ENCODE results near the gene PRDX2.

The PRDX2 gene

DNA sequence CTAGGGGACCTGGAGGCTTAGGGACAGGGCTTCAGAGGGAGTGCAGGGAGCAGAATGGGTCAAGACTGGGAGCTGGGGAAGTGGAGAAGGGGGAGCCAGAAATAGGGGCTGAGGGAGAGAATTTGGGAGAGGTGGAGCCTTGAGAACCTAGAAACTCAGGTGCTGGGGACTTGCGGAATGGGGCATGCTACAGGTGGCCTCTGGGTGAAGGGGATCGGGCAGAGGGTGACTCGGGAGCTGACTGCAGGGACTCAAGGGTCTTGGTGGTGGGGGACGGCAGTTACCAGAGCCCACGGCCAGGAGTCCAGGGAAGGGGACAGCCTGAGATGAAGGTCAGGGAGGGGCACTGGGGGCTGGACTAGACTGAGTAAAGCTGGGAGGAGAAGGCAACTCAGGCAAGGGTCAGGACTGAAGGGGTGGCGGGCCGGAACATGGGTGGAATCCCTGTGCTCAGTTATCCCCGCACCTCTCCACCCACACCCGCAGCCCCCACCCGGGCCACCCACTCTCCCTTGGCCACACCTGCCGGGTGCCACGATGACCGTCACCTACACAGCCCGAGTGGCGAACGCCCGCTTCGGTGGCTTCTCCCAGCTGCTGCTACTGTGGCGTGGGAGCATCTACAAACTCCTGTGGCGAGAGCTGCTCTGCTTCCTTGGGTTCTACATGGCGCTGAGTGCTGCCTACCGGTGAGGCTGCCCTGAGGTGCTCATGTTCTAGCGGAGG lies 49.4 kb downstream of the PRDX2 start:
- DNase-seq (ENCODE audit: low read depth, low spot score): no peak

DNA sequence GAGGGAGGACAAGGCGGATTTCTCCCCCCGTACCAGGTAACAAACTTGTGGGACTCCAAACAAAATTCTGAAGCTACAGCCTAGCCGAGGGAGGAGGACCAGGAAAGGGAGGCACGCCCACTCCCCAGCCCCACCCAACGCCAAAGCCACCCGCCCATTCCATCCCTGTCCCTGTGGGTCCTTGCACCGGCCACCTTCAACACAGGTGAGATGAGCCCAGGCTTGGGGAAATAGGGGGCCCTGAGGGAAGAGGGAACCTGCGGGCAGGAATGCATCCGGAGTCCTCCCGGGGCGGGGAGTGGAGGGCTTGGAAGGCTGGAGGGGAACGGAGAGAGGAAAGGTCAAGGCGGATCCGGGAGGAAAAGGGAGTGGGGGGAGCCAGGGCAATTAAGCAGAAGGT lies 50.0 kb downstream of the PRDX2 start, which contains the start of gene BEST2:
Gene BEST2 (plus strand): TSS at position 157 of the 400 bp plus-strand sequence. CDS start 802 bp downstream, outside the sequence.
- no peak for DNase-seq (ENCODE audit: low read depth, low spot score)

DNA sequence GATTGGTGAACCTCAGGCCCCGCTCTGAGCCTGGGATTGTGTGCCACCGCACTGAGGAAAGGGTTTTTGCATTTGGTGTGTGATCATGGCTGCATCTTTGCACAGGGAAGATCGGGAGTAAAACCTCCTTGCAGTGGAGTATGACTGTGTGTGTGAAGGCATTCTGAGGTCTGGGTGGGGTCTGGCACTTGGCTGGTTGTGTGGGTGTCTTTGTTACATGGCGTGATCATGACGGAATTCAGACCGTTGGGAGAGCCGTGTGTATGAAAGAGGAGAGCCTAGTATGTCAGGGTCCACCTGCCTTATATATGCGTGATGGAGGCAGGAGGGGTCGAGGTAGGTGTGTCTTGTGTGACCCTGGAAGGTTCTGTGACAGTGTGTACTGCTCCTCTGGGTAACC lies 50.7 kb downstream of the PRDX2 start:
- no peak for DNase-seq (ENCODE audit: low read depth, low spot score)

DNA sequence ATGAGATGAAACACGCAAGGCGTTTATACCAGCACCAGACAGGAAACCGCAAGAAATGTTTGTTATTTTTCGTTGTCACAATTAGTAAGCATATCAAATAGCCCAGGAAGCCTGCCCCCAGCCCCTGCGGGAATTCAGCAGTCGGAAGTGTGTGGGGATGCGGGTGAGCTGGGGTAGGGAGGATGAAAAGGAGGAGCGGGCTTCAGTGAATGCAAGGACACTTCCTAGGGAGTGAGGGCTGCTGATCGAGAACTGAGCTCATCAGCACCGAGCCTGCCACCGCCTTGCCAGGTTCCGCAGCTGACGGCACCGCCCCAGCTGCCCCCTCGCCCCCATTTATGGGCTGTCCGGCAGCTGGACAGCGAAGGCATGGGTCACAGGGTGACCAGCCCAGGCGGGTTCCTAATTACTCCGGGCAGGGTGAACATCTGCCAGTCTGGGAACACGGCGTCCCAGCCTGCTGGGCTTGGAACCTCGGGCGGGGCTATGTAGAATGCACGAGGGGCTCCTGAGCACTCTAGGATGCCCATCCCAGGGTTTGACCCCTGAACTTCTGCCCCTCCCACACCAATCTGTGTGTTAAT lies 51.6 kb downstream of the PRDX2 start:
- no peak for DNase-seq (ENCODE audit: low read depth, low spot score)

DNA sequence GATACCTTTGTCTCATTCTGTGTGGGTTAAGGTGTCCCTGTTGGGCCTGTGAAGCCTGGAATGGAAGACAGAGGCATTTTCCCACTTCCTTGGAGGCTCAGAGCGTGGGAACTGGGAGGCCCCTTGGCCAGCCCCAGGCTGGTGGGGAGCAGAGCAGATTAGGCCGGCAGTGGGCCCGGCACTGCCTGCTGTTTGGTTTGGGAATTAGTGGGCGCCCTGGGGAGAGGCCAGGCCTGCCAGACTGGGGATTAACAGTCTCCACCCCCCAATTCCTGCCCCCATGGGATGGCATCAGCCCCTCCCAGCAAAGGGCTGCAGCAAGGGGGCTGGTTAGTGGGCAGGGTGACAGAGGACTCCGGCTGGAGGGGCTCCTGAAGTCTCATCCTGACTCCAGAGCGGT lies 53.1 kb downstream of the PRDX2 start:
- no peak for DNase-seq (ENCODE audit: low read depth, low spot score)

Measured in activated naive CD8-positive, alpha-beta T cell treated with anti-CD3 and anti-CD28 coated beads, Interleukin-2, amount 50 U/mL, for 16 hours (primary cell).